ENCODE results near the gene EVI2A. TPM values are rescaled to one million over a fixed set of nuclear protein-coding genes. Genes with fewer than 3 reads are reported as not detected.
A peak's percentile ranks its signal among the peaks of the same experiment; 100 is the strongest.
"Not testable (repeated sequence)": the region's sequence is repeated elsewhere in the genome, so short reads cannot be mapped to it uniquely, and the experiment has no call there.

EVI2A gene
- polyA plus RNA-seq, 3 donors, result 1.5 to 2.1 (median 1.6) TPM

- no peak for DNase-seq (ENCODE audit: extremely low read depth in 1 of 11, low read depth in 9 of 11, low spot score in 4 of 11)
Measured at GRCh38 chr17:31318851-31319661, 2.4 kb downstream of the EVI2A start.

- no peak for DNase-seq (ENCODE audit: extremely low read depth in 1 of 11, low read depth in 9 of 11, low spot score in 4 of 11)
Measured at GRCh38 chr17:31318298-31318801, 3.1 kb downstream of the EVI2A start.

DNA sequence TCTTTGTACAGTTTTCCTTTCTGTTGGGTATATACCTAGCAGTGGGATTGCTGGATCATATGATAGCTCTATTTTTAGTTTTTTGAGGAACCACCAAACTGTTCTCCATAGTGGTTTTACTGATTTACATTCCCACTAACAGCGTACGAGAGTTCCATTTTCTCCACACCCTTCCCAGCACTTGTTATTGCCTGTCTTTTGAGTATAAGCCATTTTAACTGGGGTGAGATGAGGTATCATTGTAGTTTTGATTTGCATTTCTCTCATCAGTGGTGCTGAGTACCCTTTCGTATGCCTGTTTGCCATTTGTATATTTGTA lies 6.7 kb downstream of the EVI2A start:
- no peak for DNase-seq (ENCODE audit: extremely low read depth in 1 of 11, low read depth in 9 of 11, low spot score in 4 of 11)

DNA sequence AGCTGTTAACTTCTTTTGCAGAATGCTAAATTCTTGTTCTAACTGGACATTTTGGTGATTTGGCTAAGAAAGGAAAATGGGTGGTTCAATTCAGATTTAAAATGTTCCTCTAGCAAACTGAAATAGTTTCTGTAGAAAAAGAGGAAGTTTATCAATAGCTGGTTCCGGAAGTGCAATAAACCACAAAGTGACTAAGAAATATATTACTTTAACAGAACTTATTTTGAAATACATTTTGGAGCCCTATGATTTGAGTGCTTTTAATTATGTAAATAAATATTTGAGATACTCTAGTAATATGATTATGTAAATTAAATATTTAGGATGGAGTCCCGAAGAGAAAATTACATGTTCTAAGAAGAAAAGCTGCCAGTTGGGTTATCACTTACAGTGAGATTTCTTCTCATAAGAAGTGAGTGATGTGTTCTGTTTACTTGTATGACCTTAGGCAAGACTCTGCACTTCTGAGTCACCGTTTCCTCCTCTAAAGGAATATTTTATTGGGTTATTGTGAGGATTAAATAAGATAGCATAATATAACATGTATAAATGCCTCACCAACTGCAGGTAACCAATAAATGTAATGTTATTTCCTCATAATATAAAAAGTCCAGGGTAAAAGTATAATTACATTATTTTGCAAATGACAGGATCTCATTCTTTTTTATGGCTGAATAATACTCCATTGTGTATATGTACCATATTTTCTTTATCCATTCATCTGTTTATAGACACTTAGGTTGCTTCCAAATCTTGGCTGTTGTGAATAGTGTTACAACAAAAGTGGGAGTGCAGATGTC lies 7.2 kb downstream of the EVI2A start, which contains the start of gene EVI2B:
TSS of gene EVI2B (minus strand) at position 73 of the 800 bp plus-strand sequence. CDS start 8,445 bp downstream, outside the sequence.
- no peak for DNase-seq (ENCODE audit: extremely low read depth in 1 of 11, low read depth in 9 of 11, low spot score in 4 of 11)

DNA sequence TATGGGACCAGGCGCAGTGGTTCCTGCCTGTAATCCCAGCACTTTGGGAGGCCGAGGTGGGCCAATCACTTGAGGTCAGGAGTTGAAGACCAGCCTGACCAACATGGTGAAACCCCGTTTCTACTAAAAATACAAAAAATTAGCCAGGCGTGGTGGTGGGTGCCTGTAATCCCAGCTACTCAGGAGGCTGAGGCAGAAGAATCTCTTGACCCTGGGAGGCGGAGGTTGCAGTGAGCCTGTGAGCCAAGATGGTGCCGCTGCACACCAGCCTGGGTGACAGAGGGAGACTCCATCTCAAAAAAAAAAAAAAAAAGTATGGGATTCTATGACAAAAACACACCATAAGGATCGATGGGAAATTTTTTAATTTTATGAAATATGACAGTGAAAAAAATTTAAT lies 9.2 kb downstream of the EVI2A start:
- not testable (repeated sequence) for DNase-seq (ENCODE audit: extremely low read depth in 1 of 11, low read depth in 9 of 11, low spot score in 4 of 11)

GRCh38 chr17:31311526-31311925 lies 9.9 kb downstream of the EVI2A start:
- DNase-seq (ENCODE audit: extremely low read depth in 1 of 11, low read depth in 9 of 11, low spot score in 4 of 11), result no peak

DNA sequence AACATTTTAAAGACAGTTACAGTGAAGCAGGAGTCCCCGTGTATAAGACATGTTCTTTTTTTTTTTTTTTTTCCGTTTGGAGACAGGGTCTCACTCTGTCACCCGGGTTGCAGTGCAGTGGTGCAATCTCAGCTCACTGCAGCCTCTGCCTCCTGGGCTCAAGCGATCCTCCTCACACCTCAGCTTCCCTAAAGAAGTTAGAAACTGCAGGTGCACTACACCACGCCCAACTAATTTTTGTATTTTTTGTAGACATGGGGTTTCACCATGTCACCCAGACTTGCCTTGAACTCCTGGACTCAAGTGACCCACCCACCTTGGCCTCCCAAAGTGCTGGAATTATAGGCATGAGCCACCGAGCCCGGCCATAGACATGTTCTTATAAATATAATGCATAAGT lies 10.5 kb downstream of the EVI2A start:
- no peak for DNase-seq (ENCODE audit: extremely low read depth in 1 of 11, low read depth in 9 of 11, low spot score in 4 of 11)

GRCh38 chr17:31310260-31310659 lies 11.2 kb downstream of the EVI2A start:
- no peak for DNase-seq (ENCODE audit: extremely low read depth in 1 of 11, low read depth in 9 of 11, low spot score in 4 of 11)

- no peak for DNase-seq (ENCODE audit: extremely low read depth in 1 of 11, low read depth in 9 of 11, low spot score in 4 of 11)
Measured at GRCh38 chr17:31309556-31309955, 11.9 kb downstream of the EVI2A start.

- no peak for DNase-seq (ENCODE audit: extremely low read depth in 1 of 11, low read depth in 9 of 11, low spot score in 4 of 11)
Measured at GRCh38 chr17:31308372-31309334, 12.8 kb downstream of the EVI2A start.

- no peak for DNase-seq (ENCODE audit: extremely low read depth in 1 of 11, low read depth in 9 of 11, low spot score in 4 of 11)
Measured at GRCh38 chr17:31307640-31308039, 13.8 kb downstream of the EVI2A start.

GRCh38 chr17:31299624-31300023 lies 21.8 kb downstream of the EVI2A start:
- DNase-seq (ENCODE audit: extremely low read depth in 1 of 11, low read depth in 9 of 11, low spot score in 4 of 11), result peak in 1 of 11 donors; percentile 7

DNA sequence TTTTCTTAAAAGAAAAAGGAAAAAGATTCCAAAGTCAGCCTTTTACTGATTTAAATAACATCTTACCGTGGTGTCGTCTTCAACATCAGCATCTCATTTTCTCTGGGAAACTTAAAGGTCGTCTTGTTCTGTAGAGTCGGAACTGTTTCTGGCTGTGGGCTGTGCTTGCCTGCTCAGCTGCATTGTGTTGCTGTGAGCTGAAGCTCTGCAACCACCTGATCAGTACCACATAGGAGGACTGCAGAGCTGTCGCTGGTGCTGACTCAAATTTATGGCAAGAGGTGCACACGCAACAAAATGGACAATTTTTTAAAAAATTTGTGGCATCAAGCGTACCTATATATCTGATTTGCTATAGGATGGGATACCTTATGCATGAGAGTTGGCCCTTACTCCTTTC lies 24.3 kb downstream of the EVI2A start, which contains the start of gene OMG:
TSS of gene OMG (minus strand) at position 150 of the 400 bp plus-strand sequence. CDS start 908 bp downstream, outside the sequence.
- DNase-seq (ENCODE audit: extremely low read depth in 1 of 11, low read depth in 9 of 11, low spot score in 4 of 11), result no peak

DNA sequence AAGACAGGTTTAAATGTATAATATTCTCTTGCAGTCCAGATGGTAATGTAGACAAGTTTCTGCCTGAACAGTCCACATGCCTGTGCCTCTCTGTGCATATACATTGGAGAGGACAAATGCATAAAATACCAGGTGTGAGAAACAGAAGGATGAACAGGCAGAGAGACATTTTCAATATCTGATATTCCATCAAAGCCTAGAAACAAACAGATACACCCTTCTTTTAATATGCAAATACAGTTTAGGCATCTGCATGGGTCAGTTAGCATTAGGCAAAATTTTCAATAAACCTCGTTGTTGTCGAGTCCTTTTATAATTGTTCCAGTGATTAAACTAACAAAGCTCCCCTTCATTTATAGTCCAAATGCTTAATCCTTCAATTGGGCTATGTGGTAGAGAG lies 25.3 kb downstream of the EVI2A start:
- DNase-seq (ENCODE audit: extremely low read depth in 1 of 11, low read depth in 9 of 11, low spot score in 4 of 11), result no peak

- DNase-seq (ENCODE audit: extremely low read depth in 1 of 11, low read depth in 9 of 11, low spot score in 4 of 11), result no peak
Measured at GRCh38 chr17:31295489-31295871, 25.9 kb downstream of the EVI2A start.

DNA sequence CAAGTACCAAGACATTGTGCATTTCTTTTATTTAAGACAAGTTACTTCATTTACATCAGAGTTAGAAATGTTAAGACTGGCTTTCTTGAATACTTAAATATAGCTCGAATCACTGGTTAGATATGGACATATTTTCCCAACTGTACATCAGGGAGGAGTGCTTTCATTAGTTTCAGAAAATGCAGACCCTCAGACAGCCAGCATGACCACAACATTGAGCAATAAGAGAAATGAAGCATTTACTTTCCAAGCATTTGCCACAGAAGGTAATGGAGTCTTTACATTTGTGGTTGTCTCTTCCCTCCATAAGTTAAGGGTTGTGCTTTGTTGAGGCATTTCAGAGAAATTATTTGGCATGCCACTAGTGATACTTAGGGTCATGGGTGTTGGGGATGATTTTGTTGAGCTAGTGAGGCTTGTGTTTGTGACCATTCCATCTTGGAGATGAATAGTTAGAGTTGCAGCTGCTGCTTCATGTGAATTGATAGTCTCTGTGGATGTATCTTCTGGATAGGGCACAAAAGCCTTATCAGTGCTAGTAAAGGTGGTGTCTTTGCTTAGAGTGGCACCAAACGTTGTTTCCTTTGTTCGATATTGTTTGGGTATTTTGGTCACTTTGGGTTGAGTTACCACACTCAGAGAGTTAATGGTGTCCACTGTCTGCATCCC lies 26.5 kb downstream of the EVI2A start:
- no peak for DNase-seq (ENCODE audit: extremely low read depth in 1 of 11, low read depth in 9 of 11, low spot score in 4 of 11)

GRCh38 chr17:31294231-31294630 lies 27.2 kb downstream of the EVI2A start:
- DNase-seq (ENCODE audit: extremely low read depth in 1 of 11, low read depth in 9 of 11, low spot score in 4 of 11), result no peak

GRCh38 chr17:31293581-31293980 lies 27.8 kb downstream of the EVI2A start:
- no peak for DNase-seq (ENCODE audit: extremely low read depth in 1 of 11, low read depth in 9 of 11, low spot score in 4 of 11)

All from renal cortex interstitium (tissue), 11 donors.